Anterior cingulate cortex (tissue), 58 donors: ENCODE data around the gene TGFBRAP1.
"Not testable (repeated sequence)": the region's sequence is repeated elsewhere in the genome, so short reads cannot be mapped to it uniquely, and the experiment has no call there.

ENCODE experiments used
- DNase-seq, 58 donors: peaks; one replicate each; lab custom pipeline; 2025; lab: John Stamatoyannopoulos, UW

TGFBRAP1 gene

GRCh38 chr2:105280281-105280680, 49.3 kb downstream of the TGFBRAP1 start:
- DNase-seq, result no peak

GRCh38 chr2:105279126-105279525, 50.4 kb downstream of the TGFBRAP1 start:
- DNase-seq, result no peak

- DNase-seq, result peak in 1 of 58 donors; percentile 18
Observed at GRCh38 chr2:105278654-105279053, 50.9 kb downstream of the TGFBRAP1 start.

GRCh38 chr2:105274046-105274445, 55.5 kb downstream of the TGFBRAP1 start:
- no peak for DNase-seq

GRCh38 chr2:105272176-105272575, 57.4 kb downstream of the TGFBRAP1 start:
- DNase-seq, result no peak

- DNase-seq, result no peak
Observed at GRCh38 chr2:105271393-105272045, 58.0 kb downstream of the TGFBRAP1 start.

GRCh38 chr2:105269426-105269825, 60.1 kb downstream of the TGFBRAP1 start:
- DNase-seq, result no peak

GRCh38 chr2:105262651-105263091, 66.9 kb downstream of the TGFBRAP1 start:
- no peak for DNase-seq

GRCh38 chr2:105261061-105261460, 68.5 kb downstream of the TGFBRAP1 start:
- no peak for DNase-seq

GRCh38 chr2:105258835-105259350, 70.6 kb downstream of the TGFBRAP1 start:
- DNase-seq, result no peak

- no peak for DNase-seq
Observed at GRCh38 chr2:105257981-105258380, 71.6 kb downstream of the TGFBRAP1 start.

GRCh38 chr2:105256431-105257047, 73.0 kb downstream of the TGFBRAP1 start:
- DNase-seq, result no peak

GRCh38 chr2:105255979-105256378, 73.6 kb downstream of the TGFBRAP1 start:
- DNase-seq, result no peak

GRCh38 chr2:105254531-105255210, 74.9 kb downstream of the TGFBRAP1 start:
- DNase-seq, result no peak

GRCh38 chr2:105252271-105252670, 77.3 kb downstream of the TGFBRAP1 start:
- no peak for DNase-seq

- DNase-seq, result not testable (repeated sequence)
Observed at GRCh38 chr2:105251016-105251648, 78.4 kb downstream of the TGFBRAP1 start.

- DNase-seq, result no peak
Observed at GRCh38 chr2:105249891-105250290, 79.6 kb downstream of the TGFBRAP1 start.

GRCh38 chr2:105249181-105249580, 80.4 kb downstream of the TGFBRAP1 start:
- DNase-seq, result no peak

GRCh38 chr2:105248316-105249070, 81.0 kb downstream of the TGFBRAP1 start:
- no peak for DNase-seq

- DNase-seq, result no peak
Observed at GRCh38 chr2:105244451-105244850, 85.1 kb downstream of the TGFBRAP1 start.
